ENCODE data around the gene DNAH3.
A peak's percentile ranks its signal among the peaks of the same experiment; 100 is the strongest.

Gene DNAH3

DNA sequence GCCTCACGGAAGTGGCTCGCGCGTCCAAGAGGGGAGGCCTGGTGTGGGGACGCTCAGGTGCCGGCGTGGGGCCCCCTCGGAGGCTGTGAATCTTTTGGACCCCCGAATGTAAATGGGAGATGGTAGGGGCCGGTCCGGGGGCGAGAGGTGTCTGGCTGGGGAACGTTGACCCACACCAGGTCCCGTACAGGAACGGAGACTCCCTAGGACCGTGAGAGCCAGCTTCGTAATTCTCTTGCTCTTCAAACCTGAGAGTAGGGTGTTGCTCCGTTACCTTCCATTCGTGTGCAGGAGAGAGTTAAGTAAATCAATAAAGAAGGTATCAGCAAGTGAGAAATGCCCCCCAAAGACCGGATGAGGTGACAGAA lies 249.6 kb downstream of the DNAH3 start:
- DNase-seq: no peak

DNA sequence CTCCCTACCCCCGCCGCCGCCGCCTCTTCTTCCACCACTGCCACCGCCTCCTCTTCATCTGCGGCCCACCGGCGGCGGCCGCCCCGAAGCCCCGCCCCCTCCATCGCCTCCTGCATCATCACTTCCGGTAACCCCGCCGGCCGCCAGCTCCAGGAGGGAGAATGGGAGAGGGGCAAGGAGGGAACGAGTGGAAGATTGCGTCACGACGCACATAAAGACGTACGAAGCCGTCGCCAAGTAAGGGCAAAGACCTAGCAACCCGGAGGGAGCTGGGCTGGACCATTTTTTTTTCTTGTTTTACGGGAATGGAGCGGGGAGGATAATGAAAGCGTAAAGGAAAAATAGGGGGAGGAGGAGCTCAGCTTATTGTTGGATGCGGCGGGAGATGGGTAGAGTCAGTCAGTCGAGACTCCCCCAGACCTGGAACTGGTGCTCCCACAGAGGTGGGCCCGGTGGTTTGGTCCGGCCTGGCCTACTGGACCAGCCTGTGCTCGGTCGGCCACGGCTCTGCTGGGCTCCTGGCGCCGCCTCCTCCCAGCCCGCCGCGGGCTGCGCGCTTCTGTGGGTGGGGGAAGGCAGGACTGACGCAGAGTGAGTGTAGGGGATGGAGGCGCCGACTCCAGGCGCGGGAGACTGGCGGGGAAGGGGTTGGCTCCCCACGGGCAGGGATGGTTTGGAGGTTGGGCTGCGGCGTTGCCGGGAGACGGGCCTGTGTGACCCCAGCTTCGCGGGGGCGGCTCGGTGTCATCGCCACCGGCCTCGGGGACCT lies 250.2 kb downstream of the DNAH3 start, which contains the start of the genes DCUN1D3 and LYRM1:
DCUN1D3 (minus strand) TSS at position 60 of the 769 bp plus-strand sequence. CDS start 37,820 bp downstream, outside the sequence.
LYRM1 (plus strand) TSS at position 473 of the 769 bp plus-strand sequence. CDS start 14,785 bp downstream, outside the sequence.
- peak; percentile 98 for DNase-seq

- no peak for DNase-seq
Observed at GRCh38 chr16:20899477-20900298, 251.0 kb downstream of the DNAH3 start.

- no peak for DNase-seq
Observed at GRCh38 chr16:20899071-20899470, 251.6 kb downstream of the DNAH3 start.

DNA sequence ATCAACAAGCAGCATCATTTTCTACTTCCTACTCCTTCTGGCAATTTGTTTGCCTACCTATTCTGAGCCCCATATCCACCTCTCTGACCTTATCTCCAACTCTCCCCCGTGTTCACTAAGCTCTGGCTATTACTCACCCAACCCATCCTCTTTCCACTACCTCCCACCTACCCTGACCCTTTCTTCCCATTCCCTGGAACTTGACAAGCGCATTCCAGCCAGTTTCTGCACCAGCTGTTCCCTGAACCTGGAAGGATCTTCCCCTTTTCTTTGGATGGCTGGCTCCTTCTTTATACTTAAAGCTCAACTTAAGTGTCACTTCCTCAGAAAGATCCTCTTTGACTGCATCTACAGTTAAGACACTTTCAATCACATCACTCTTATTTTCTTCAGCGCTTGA lies 252.7 kb downstream of the DNAH3 start:
- DNase-seq: no peak

DNA sequence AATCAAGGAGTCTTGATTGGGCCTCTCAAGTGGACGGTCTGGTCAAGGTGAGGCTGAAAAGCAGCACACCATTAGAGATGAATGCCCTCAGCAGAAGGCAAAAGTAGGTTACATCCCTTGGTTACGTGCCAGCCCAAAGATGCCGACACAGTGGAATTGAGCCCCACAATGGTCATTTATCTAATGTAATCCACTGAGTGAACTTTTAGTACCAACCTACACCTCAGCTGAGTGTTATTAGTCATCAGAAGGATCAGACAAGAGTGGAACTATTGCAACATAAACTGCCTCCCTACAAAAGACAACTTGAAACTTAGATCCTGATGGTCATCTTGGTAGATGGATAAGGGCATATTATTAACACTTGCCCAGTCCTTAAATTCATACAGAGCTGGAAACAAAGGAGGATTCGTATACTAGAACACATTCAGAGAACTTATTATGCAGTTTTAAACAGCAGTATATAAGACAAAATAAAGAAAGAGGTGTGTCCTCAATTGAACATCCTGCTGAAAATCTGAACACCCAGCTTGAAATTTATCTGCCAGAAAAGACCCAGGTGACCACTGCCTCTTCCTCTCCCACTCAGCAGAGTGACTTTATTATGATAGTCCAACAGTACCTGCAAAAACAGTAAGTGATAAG lies 253.3 kb downstream of the DNAH3 start:
- DNase-seq: no peak

DNA sequence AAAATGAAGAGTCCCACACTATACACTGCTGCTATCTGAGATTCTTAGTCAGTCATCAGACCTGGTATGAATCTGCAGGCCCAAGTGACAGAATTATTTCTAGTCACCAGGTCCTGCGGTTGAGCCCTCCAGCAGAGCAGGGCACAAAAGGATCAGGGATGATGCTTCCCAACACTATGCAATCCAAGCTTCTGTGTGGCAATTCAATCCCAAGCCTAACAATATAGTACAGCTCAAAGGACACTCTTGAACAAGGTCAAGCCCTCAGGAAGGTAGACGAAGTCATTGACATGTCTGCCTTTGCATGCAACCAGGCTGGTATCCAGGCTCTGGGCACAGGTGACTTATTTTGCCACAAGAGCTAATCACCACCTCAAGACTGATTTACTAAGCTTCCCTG lies 256.3 kb downstream of the DNAH3 start:
- DNase-seq: no peak

GRCh38 chr16:20889625-20890275 lies 260.9 kb downstream of the DNAH3 start:
- no peak for DNase-seq

DNA sequence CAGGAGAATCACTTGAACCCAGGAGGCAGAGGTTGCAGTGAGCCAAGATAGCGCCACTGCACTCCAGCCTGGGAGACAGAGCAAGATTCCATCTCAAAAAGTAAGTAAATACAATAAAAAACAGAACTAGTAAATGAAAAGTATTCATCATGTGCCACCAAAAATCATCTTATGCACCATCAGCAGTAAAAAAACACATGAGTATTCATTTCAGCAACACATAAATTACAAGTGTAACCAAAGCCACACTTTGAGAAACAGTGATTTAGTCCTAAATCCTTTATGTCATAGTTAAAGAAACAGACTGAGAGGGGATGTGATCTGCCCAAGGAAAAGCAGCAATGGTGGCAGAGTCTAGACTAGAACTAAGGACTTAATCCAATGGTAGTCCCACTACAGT lies 263.4 kb downstream of the DNAH3 start:
- no peak for DNase-seq

- no peak for DNase-seq
Observed at GRCh38 chr16:20886320-20886719, 264.3 kb downstream of the DNAH3 start.

DNA sequence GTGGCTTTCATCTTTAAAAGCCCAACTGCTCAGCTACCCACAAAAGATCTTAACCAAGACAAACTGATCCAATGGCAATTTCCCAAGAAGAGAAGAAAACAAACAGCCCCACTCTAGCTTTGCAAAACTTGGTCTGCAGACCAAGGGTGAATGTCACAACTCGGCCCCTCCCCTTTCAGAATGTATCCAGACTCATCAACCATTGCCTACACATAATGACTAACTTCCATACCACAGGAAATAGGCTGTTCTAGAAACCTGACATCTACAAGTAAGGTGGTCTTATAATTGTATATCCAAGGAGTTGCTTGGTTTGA lies 266.4 kb downstream of the DNAH3 start:
- DNase-seq: no peak

DNA sequence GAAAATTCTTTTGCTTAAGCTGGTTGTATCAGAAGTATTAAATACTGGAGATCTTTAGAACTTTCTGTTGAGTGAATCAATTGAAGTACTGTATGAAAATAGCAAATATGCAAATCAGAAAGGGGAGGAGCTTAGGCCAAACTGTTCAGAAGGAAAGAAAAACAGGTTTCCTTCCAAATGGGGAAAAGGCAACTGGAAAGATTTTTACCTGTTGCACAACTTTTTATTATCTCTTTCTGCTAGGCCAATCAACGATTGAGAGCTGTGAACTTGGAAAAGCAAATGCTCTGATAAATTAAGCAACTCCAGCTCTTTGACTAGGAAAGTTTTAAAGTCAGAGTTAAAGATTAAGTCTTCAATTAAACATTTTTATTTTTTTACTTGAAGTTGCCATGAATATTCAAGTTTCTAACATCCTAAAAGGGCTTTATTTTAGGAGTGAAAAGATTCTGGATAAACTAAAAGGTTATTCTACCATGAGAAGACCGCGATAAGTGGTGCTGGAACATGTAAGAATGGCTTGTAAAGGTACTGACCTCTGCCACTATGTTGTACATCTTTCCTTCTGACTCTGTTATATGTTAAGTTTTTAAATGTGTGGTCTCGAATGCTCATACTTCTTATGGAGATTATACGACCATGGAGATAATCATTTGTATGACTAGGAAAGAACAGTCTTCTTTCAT lies 266.9 kb downstream of the DNAH3 start:
- no peak for DNase-seq
